H7 (cell line): ENCODE data around the gene THSD4. TPM values are rescaled to one million over a fixed set of nuclear protein-coding genes. Genes with fewer than 3 reads are reported as not detected.
A peak's percentile ranks its signal among the peaks of the same experiment; 100 is the strongest.
"Not testable (repeated sequence)": the region's sequence is repeated elsewhere in the genome, so short reads cannot be mapped to it uniquely, and the experiment has no call there.

ENCODE experiments used
- DNase-seq: peaks from one replicate; pipeline ENCODE4 v3.0.0; 2012
- H3K27me3 ChIP-seq: 2 replicates; pipeline ENCODE4 v1.6.0; 2011; ENCODE audit warnings: mild to moderate bottlenecking, low read length; ENCODE audit not compliant: control insufficient read depth, insufficient read depth
- H3K36me3 ChIP-seq: replicated peaks from 2 replicates; pipeline ENCODE4 v1.5.1; 2011; ENCODE audit warnings: low read length; ENCODE audit not compliant: control insufficient read depth, insufficient read depth
- H3K4me3 ChIP-seq: 2 replicates; pipeline ENCODE4 v1.5.1; 2011; ENCODE audit warnings: low read depth, mild to moderate bottlenecking, control low read depth, low read length, moderate library complexity; ENCODE audit not compliant: insufficient read depth
- total RNA-seq: library from RNA; depleted of rRNA; stranded (reverse); fragments of >200 nt; shearing (Covaris generic); gene quantifications from 2 replicates; pipeline ENCODE4 v1.2.3, GENCODE V29; 2014

The THSD4 gene
- total RNA-seq, 1 experiment from 2014 or later: 3.9 TPM

DNA sequence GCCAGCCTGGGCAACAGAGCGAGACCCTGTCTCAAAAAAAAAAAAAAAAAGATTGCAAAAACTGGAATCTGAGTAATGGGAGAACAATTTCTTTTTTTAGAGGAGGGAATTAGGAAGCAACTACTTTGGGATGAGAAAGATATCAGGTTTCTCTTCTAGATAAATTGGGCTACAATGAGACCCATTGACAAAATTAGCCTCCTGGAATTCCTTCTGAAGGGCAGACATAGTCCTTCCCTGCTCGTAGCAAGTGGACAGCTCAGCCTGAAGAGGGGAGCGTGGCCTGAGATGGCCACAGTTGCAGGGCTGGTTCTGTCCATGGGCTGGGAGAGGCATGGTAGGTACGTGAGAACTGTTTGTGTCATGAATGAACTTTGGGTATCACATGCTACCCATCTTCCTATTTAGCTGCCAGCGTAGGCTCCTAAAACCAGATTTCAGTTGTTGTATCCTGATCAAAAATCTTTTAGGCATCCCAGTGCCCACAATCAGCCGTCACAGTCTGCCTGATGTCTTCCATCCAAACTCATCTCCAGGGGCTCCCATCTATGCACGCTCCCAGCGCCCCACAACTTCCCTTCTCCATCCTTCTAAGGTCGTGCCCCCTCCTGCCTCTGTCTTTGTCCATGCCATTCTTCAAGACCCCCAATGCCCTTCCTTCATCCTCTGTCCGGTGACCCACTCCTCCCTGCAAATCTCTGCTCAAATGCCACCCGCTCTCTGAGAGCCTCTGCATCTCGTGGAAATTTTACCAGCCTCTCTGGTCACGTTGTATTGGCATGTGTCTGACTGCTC lies 603.0 kb downstream of the THSD4 start:
- no peaks in the 10 kb centered on the region for H3K27me3 ChIP-seq
- no peak for DNase-seq
- H3K4me3 ChIP-seq: no peak overlapping the region
- no peaks in the 10 kb centered on the region for H3K36me3 ChIP-seq

DNA sequence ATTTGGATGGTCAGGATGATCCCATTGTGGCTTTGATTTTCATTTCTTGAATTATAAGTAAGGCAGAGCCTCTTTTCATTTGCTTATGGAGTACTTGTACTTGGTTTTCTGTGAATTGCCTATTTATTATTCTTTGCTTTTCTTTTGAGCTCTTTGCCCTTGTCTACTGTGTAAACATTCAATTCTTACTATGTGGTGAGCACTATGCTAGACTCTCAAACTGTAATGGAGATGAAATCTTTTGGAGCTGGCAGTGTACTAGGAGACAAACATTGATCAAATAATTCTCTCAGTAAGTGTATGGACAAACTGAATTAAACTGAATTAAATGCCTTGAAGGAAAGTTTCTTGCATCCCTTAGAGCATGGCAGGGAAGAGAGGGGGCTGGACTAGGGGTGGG lies 608.1 kb downstream of the THSD4 start:
- no peaks in the 10 kb centered on the region for H3K36me3 ChIP-seq
- no peaks in the 10 kb centered on the region for H3K27me3 ChIP-seq
- DNase-seq: no peak
- no peak overlapping the region for H3K4me3 ChIP-seq

DNA sequence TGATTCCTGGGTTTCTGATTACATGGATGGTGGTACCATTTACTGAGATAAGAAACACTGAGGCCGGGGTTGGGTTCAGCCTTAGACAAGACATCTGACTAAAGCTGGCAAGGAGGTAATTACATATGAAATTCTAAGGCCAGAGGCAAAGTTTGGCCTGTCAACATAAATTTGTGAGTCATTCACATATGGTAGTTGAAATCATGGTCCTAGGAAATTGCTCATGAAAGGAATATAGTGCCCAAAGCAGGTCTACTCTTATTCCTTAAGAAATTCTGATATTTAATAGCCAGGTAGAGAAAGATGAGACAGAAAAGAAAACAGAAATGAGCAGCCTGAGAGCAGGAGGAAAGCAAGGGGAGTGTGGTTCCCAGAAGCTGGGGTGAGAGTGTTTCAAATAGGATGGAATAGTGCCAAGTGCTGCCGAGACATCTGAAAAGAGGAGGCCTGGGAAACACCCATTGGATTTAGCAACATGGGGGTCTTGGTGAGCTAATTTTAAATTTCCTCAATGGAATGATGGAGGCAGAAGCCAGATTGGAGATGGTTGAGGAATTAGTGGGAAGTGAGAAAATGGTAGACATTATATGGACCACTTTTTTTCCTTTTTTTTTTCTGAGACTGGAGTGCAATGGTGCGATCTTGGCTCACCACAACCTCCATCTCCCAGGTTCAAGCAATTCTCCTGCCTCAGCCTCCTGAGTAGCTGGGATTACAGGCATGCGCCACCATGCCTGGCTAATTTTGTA lies 610.1 kb downstream of the THSD4 start:
- DNase-seq, H3K27me3 ChIP-seq, H3K36me3 ChIP-seq, H3K4me3 ChIP-seq: not testable (repeated sequence)

DNA sequence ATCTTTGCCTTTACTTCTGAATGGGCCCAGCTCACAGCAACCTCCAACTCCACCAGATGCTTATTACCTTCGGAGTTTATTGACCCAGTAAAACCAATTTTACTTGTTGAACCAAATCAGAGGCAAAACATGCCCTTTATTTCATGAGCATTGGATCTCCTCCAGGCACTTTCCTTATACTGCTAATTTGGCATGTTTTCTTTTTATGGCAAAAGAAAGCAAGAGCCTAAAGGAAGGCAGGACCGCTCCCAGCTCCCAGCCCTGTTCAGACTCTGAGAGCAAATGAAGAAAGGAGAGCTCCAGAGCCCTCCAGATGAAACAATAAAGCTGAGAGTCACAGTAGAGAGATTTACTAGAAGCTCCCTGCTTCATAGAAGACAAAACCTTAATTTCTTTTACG lies 613.6 kb downstream of the THSD4 start:
- H3K27me3 ChIP-seq: no peaks in the 10 kb centered on the region
- H3K4me3 ChIP-seq: no peak overlapping the region
- no peaks in the 10 kb centered on the region for H3K36me3 ChIP-seq
- no peak for DNase-seq

DNA sequence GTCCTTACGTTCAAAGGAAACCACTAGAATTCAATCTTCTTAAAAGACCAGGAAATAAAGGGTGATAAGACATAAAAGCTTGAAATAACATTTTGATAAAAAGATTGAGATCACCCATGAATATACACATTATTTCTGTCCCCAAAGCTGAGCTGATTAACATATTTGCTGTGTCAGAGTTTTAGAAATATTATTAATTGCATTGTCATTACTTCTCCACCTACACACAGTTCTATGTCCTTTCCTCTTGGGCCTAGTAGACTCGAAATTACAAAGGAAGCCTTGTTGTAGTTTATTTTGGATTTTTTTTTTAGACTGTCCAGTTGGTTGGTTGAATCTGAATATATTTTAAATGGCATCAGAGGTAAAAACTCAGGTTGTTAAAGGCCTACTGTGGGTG lies 614.0 kb downstream of the THSD4 start:
- H3K36me3 ChIP-seq: no peaks in the 10 kb centered on the region
- DNase-seq: no peak
- H3K27me3 ChIP-seq: no peaks in the 10 kb centered on the region
- H3K4me3 ChIP-seq: no peak overlapping the region

DNA sequence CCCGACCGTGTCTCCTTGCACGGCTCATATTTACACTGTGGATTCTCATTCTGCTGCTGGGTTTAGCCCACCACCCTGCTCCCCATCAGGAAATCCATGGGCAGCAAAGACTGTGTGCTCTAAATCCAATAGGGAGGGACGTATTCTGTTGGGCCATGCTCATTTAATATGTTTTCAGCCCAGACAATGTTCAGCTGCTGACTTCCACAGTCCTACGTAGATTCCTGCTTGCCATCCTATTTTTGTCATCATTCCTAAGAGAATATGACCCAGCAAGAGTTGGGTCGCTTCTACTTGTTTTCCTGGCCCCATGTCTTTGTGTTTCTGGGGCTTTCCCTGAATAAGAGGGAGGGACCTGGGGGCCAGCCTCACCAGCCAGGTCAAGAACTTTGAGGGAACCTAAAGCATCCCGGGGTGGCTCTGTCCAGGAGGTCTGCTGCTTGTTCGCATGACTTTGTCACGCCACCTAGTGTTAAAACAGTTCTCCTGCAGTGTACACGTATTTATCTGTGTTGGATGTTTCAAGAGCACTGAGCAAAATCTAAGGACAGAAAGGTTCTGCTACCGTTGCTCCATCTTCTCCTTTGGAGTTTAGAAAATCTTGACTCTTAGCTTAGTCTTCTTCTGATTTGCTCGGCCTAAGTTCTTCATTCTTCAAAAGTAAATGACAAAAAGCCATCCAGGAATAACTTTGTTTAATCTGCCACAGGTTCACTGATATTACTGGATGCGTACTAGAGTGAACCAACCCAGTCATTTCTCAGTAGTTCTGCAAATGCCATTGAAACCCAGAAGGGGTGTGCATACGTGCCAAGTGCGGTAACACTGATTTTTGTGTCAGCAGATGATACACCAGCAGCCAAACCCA lies 615.2 kb downstream of the THSD4 start:
- peak; percentile 70 for DNase-seq
- Histone ChIP-seq H3K4me3 (no peak overlapping the region), H3K36me3 (no peaks in the 10 kb centered on the region), H3K27me3 (no peaks in the 10 kb centered on the region)

DNA sequence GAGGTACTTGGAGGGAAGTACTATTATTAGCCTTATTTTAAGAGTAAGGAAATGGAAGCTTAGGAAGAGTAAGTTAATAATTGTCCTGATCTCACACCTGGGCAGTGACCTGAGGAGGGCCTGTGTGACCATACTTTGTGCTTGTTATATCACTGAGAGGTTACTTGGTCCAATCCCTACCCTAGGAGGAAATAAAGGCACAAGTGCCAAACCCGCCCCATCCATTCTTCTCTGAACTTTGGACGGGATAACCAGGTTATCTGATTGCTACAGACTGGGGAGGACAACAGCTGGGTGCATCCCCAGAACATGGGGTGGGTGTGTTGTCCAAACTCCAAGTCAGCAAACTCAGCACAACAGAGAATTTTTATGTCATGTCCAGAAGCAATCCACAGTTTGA lies 617.4 kb downstream of the THSD4 start:
- DNase-seq: no peak
- Histone ChIP-seq H3K27me3 (no peaks in the 10 kb centered on the region), H3K36me3 (no peaks in the 10 kb centered on the region), H3K4me3 (no peak overlapping the region)

DNA sequence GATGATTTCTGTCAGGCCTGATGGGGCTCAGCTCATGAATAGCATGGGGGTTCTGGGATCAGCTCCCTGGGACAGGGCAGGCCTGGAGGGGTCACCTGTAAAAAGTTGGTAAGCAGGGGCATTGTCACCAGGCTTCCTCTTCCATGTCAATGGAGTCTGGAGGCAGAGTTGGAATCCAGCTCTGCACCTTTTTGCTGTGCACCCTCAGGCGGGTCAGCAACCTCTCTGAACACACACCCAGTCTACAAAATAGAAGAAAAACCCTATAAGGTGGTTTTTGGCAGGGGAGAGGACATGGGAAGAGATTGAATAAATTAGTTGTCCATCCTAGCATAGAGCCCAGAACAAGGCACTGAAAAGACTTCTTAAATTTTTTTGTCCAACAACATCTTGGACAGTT lies 617.9 kb downstream of the THSD4 start:
- no peak overlapping the region for H3K4me3 ChIP-seq
- no peak for DNase-seq
- no peaks in the 10 kb centered on the region for H3K36me3 ChIP-seq
- no peaks in the 10 kb centered on the region for H3K27me3 ChIP-seq

DNA sequence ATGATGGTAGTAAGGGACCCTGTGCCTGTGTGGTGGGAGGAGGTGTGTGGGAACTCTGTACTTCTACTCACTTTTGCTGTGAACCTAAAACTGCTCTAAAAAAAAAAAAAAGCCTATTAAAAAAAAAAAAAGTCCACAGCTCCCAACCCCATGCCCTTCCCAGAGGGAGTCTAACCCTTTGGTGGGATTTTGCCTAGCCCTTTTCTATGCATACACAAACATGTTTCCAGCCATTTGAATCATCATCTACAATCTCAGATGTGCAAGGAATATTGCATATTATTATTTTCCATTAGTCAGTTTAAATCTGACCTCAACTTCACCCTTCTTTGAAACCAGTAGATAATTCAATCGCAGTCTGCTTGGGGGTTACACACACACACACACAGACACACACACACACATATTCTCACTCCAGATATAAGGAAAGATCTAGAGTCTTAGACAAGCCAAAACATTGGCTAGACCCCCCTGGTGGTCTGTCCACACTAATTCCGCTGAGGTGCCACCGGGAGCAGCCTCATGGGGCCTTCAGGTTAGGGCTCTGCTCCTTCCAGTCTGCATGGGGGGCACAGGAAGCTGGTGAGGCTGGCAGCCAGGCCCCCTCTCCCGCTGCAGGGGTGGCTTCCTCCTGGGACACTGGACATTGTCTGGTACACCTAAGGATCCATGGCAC lies 619.6 kb downstream of the THSD4 start:
- Histone ChIP-seq H3K27me3 (no peaks in the 10 kb centered on the region), H3K36me3 (no peaks in the 10 kb centered on the region), H3K4me3 (no peak overlapping the region)

DNA sequence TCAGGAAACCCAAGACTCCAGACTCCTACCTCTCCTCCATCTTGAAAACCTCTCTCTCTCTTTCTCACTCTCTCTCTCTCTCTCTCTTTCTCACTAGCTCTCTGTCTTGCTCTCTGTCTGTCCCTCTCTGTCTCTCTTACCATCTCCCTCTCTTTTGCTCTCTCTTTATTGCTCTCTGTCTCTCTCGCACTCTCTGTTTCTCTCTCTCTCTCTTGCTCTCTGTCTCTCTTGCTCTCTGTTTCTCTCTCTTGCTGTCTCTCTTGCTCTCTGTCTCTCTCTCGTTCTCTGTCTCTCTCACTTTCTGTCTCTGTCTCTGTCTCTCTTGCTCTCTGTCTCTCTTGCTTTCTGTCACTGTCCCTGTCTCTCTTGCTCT lies 620.1 kb downstream of the THSD4 start:
- no peaks in the 10 kb centered on the region for H3K27me3 ChIP-seq
- H3K4me3 ChIP-seq: no peak overlapping the region
- H3K36me3 ChIP-seq: no peaks in the 10 kb centered on the region
- DNase-seq: no peak

More for the DNA sequence above, 619.6 kb downstream of the THSD4 start:
- DNase-seq: no peak

DNA sequence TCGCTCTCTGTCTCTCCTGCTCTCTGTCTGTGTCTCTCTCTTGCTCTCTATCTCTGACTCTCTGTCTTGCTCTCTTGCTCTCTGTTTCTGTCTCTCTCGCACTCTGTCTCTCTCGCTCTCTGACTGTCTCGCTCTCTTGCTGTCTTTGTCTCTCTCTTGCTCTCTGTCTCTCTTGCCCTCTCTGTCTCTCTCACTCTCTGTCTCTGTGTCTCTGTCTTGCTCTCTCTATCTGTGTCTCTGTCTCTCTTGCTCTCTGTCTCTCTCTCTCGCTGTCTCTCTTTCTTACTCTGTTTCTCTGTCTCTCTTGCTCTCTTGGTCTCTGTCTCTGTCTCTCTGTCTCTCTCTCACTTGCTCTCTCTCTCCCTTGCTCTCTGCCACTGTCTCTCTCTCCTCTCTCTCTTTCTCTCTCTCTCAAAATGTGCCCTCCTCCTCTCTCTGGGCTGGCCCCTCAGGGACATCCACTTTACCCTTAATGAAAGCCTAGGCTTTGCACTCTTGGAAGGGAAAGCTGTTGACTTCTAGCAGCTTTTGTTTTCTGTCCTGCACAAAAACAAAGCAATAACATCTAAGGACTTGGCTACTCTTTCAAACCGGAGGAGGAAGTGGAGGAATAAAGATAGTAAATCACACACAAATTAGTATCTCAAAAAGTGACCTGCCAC lies 621.1 kb downstream of the THSD4 start:
- Histone ChIP-seq H3K4me3 (no peak overlapping the region), H3K36me3 (no peaks in the 10 kb centered on the region), H3K27me3 (no peaks in the 10 kb centered on the region)
- no peak for DNase-seq

DNA sequence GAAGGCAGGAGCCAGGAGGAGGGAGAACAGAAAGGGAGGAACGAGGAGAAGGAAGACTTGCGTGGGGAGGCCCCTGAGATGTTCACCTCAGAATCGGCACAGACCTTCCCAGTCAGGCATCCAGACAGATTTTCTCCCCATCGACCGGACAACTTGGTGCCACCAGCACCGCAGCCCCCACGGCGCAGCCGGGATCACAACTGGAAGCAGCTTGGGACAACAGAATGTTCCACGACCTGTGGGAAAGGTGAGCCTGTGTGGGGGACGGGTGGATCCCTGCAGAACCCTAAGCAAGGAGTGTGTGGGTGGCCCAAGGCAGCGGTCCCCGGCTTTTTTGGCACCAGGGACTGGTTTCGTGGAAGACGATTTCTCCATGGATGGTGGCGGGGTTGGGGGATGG lies 622.5 kb downstream of the THSD4 start:
- Histone ChIP-seq H3K4me3 (no peak overlapping the region), H3K36me3 (no peaks in the 10 kb centered on the region), H3K27me3 (no peaks in the 10 kb centered on the region)
- no peak for DNase-seq

DNA sequence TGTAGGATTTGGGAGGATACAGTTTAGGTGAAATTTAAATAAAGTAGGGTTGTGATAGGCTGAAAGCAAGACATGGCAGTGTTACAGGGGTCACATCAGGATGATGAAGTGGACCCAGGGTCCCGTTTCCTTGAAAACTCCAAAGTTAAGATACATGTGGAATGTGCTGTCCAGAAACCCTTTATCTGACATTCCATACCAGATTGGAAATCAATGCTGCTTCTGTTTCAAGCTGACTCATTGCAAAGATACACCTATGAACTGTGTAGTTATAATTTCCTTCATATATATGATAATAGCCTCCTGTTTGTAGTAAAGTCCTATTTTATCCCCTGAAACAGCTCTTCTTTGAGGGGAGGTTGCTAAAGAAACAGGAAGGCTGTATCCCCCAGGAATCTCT lies 624.1 kb downstream of the THSD4 start:
- DNase-seq: no peak
- Histone ChIP-seq H3K27me3 (no peaks in the 10 kb centered on the region), H3K4me3 (no peak overlapping the region), H3K36me3 (no peaks in the 10 kb centered on the region)

DNA sequence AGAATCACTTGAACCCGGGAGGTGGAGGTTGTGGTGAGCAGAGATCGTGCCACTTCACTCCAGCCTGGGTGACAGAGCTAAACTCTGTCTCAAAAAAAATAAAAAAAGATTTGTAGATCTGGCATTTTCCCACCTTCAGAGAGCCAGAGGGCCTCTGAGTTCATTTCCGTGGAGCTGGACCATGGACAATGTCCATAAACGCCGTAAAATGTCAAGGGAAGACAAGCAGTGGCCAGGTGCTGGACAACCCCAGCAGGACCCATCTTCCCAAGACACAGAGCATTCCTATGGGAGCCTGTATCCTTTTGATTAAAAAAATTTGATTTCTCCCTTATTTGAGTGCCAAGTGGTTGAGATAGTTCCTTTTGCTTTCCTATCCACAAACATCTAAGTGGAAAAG lies 627.7 kb downstream of the THSD4 start:
- no peak overlapping the region for H3K4me3 ChIP-seq
- H3K36me3 ChIP-seq: no peaks in the 10 kb centered on the region
- H3K27me3 ChIP-seq: no peaks in the 10 kb centered on the region
- DNase-seq: no peak
